WI38 (cell line): Measurements from ENCODE around the gene ERFL.
A peak's percentile ranks its signal among the peaks of the same experiment; 100 is the strongest.

Source experiments
- H3K4me3 ChIP-seq: 2 replicates; pipeline ENCODE4 v1.5.1; 2011; ENCODE audit warnings: low read depth, mild to moderate bottlenecking, control low read depth, low read length
- CTCF ChIP-seq: IDR thresholded peaks from 2 replicates; pipeline ENCODE4 v1.5.1; 2012; ENCODE audit warnings: low read depth, mild to moderate bottlenecking, control low read depth, low read length

The ERFL gene

GRCh38 chr19:41930322-41930722 is 2.1 kb upstream of the ERFL start:
- no peak overlapping the region for H3K4me3 ChIP-seq
- TF ChIP-seq CTCF, result no peak

- no peak overlapping the region for H3K4me3 ChIP-seq
- no peak for TF ChIP-seq CTCF
These were observed 1.4 kb upstream of the ERFL start for GRCh38 chr19:41929536-41930071.

GRCh38 chr19:41928754-41929535 is 696 bp upstream of the ERFL start:
- peak overlapping the region; percentile 46; the same call in 1 of the 2 replicates for H3K4me3 ChIP-seq
- TF ChIP-seq CTCF, result no peak

GRCh38 chr19:41927497-41928192 is 604 bp downstream of the ERFL start:
- H3K4me3 ChIP-seq, result peak overlapping the region; percentile 46
- no peak for TF ChIP-seq CTCF

GRCh38 chr19:41926763-41927496 is 1.3 kb downstream of the ERFL start:
- no peak overlapping the region for H3K4me3 ChIP-seq
- TF ChIP-seq CTCF, result no peak

GRCh38 chr19:41926028-41926762 is 2.1 kb downstream of the ERFL start:
- TF ChIP-seq CTCF, result no peak

More at GRCh38 chr19:41926028-41926762, 2.1 kb downstream of the ERFL start:
- H3K4me3 ChIP-seq, result no peak overlapping the region
